ENCODE results near the gene NFIX. TPM values are rescaled to one million over a fixed set of nuclear protein-coding genes. Genes with fewer than 3 reads are reported as not detected.

Gene NFIX
- total and polyA plus RNA-seq, 7 donors: 10.6 to 104 (median 44.1) TPM

- DNase-seq: no peak
- intact Hi-C loops (cut with DNase I): loop anchor here (10.0 kb wide), 1 partner anchor 164 kb away; the partner anchor contains the start of genes IER2 and STX10
- H3K27me3 ChIP-seq: no peaks in the 10 kb centered on the region
- H3K4me3 ChIP-seq: no peak overlapping the region
- no peaks in the 10 kb centered on the region for H3K36me3 ChIP-seq
- no peak overlapping the region for H3K27ac ChIP-seq
- peaks cover 0 to 5% (median 5%) of the 10 kb centered on the region in 4 donors for H3K4me1 ChIP-seq
- H3K9me3 ChIP-seq: no peaks in the 10 kb centered on the region
- 68 to 74% methylated on average over 3 of the region's 3 CpGs for WGBS, 2 donors
- no peak for TF ChIP-seq POLR2A (IDR thresholded peaks at IDR 0.05)
- no peak for TF ChIP-seq POLR2AphosphoS5 (IDR thresholded peaks at IDR 0.05)
- TF ChIP-seq EP300 (IDR thresholded peaks at IDR 0.05): no peak
- TF ChIP-seq CTCF (IDR thresholded peaks at IDR 0.05): no peak
Observed at GRCh38 chr19:12990853-12991252, 4.4 kb upstream of the NFIX start.

GRCh38 chr19:12991296-12991695 lies 4.0 kb upstream of the NFIX start:
- H3K27ac ChIP-seq: no peak overlapping the region
- 78 to 91% methylated on average over 5 of the region's 5 CpGs for WGBS, 2 donors
- TF ChIP-seq POLR2A (IDR thresholded peaks at IDR 0.05) (no peak), CTCF (IDR thresholded peaks at IDR 0.05) (no peak), POLR2AphosphoS5 (IDR thresholded peaks at IDR 0.05) (no peak), EP300 (IDR thresholded peaks at IDR 0.05) (no peak)
- peaks cover 0 to 5% (median 5%) of the 10 kb centered on the region in 4 donors for H3K4me1 ChIP-seq
- H3K27me3 ChIP-seq: no peaks in the 10 kb centered on the region
- DNase-seq: no peak
- no peak overlapping the region for H3K4me3 ChIP-seq
- intact Hi-C loops (cut with DNase I): loop anchor here (10.0 kb wide), 1 partner anchor 164 kb away; the partner anchor contains the start of genes IER2 and STX10
- no peaks in the 10 kb centered on the region for H3K36me3 ChIP-seq
- H3K9me3 ChIP-seq: no peaks in the 10 kb centered on the region

GRCh38 chr19:12992729-12993128 lies 2.5 kb upstream of the NFIX start:
- H3K9me3 ChIP-seq: no peaks in the 10 kb centered on the region
- H3K27ac ChIP-seq: no peak overlapping the region
- H3K4me1 ChIP-seq: peaks cover 0 to 18% (median 14%) of the 10 kb centered on the region in 4 donors
- no peak overlapping the region for H3K4me3 ChIP-seq
- WGBS, 2 donors: 94 to 95% methylated on average over 11 of the region's 11 CpGs
- intact Hi-C loops (cut with DNase I): loop anchor here (2.0 to 10.0 kb wide), 2 partner anchors 68 to 162 kb away; partner anchors contain the start of genes IER2 and STX10
- DNase-seq: no peak
- TF ChIP-seq CTCF (IDR thresholded peaks at IDR 0.05) (no peak), EP300 (IDR thresholded peaks at IDR 0.05) (no peak), POLR2A (IDR thresholded peaks at IDR 0.05) (no peak), POLR2AphosphoS5 (IDR thresholded peaks at IDR 0.05) (no peak)
- no peaks in the 10 kb centered on the region for H3K36me3 ChIP-seq
- no peaks in the 10 kb centered on the region for H3K27me3 ChIP-seq

- H3K4me3 ChIP-seq: no peak overlapping the region
- TF ChIP-seq POLR2AphosphoS5 (IDR thresholded peaks at IDR 0.05): no peak
- DNase-seq: no peak
- peaks cover 0 to 27% (median 22%) of the 10 kb centered on the region in 4 donors for H3K4me1 ChIP-seq
- no peaks in the 10 kb centered on the region for H3K9me3 ChIP-seq
- peak overlapping the region in 2 of 4 donors; percentile 83 to 90 for H3K27ac ChIP-seq
- intact Hi-C loops (cut with DNase I): loop anchor here (2.0 to 10.0 kb wide), 2 partner anchors 67 to 161 kb away; partner anchors contain the start of genes IER2 and STX10
- WGBS, 2 donors: 85 to 92% methylated on average over 7 of the region's 7 CpGs
- H3K36me3 ChIP-seq: peaks cover 0 to 2% (median 0%) of the 10 kb centered on the region in 4 donors
- H3K27me3 ChIP-seq: no peaks in the 10 kb centered on the region
Observed at GRCh38 chr19:12993562-12993961, 1.7 kb upstream of the NFIX start.

- 1% methylated on average over 129 of the region's 129 CpGs for WGBS, 2 donors
- peaks cover 0 to 48% (median 44%) of the 10 kb centered on the region in 4 donors for H3K4me1 ChIP-seq
- no peaks in the 10 kb centered on the region for H3K27me3 ChIP-seq
- peak overlapping the region; percentile 86 to 97 (median 90) for H3K4me3 ChIP-seq
- no peak for TF ChIP-seq POLR2A (IDR thresholded peaks at IDR 0.05)
- TF ChIP-seq CTCF (IDR thresholded peaks at IDR 0.05): peak in 1 of 4 experiments; percentile 6
- no peak for TF ChIP-seq EP300 (IDR thresholded peaks at IDR 0.05)
- peak in 2 of 4 donors; percentile 33 to 42 for TF ChIP-seq POLR2AphosphoS5 (IDR thresholded peaks at IDR 0.05)
- no peaks in the 10 kb centered on the region for H3K9me3 ChIP-seq
- peak overlapping the region; percentile 92 to 98 (median 98) for H3K27ac ChIP-seq
- intact Hi-C loops (cut with DNase I): loop anchor here (5.0 to 10.0 kb wide), 3 partner anchors 36 to 159 kb away; partner anchors contain the start of genes IER2 and STX10
- DNase-seq: no peak
- peaks cover 0 to 6% (median 0%) of the 10 kb centered on the region in 4 donors for H3K36me3 ChIP-seq
Observed at GRCh38 chr19:12995596-12996405, 526 bp downstream of the NFIX start.

All from sigmoid colon (tissue), 7 donors.